HEK293 (cell line): ENCODE data around the gene HECTD2.

Experiments used
- CTCF ChIA-PET: fragments of 350-600 bp; formaldehyde crosslinking; extraction: SDS; loops from one replicate; lab custom pipeline; 2021; ENCODE audit warnings: antibody characterized with exemption; lab: Yijun Ruan, JAX
- POLR2A ChIA-PET: fragments of 300-600 bp; formaldehyde crosslinking; extraction: SDS; loops from one replicate; lab custom pipeline; 2020; ENCODE audit warnings: antibody characterized with exemption, inconsistent platforms; lab: Yijun Ruan, JAX
- H3K27ac ChIP-seq: fragments of 200-500 bp; sonication (Bioruptor generic); 2 replicates; pipeline ENCODE4 v1.5.1; 2014; ENCODE audit warnings: low read depth, low read length, control low read depth, inconsistent platforms; ENCODE audit errors: extremely low read depth
- H3K36me3 ChIP-seq, 2 experiments: fragments of 200-500 bp in 1 of 2; sonication (Bioruptor generic) in 1 of 2; 1 replicate in 1 of 2; 2 replicates in 1 of 2; pipeline ENCODE4 v1.5.1; 2014 to 2017; ENCODE audit warnings: inconsistent platforms in 2 of 2, low read length in 2 of 2; ENCODE audit not compliant: control insufficient read depth in 2 of 2, insufficient read depth in 1 of 2
- H3K4me1 ChIP-seq: fragments of 200-500 bp; sonication (Bioruptor generic); 2 replicates; pipeline ENCODE4 v1.5.1; 2014; ENCODE audit warnings: mild to moderate bottlenecking, low read length, inconsistent platforms; ENCODE audit not compliant: control insufficient read depth, insufficient read depth
- H3K4me3 ChIP-seq: 2 replicates; pipeline ENCODE4 v1.5.1; 2011; ENCODE audit warnings: low read depth, mild to moderate bottlenecking, control low read depth, low read length, moderate library complexity
- H3K9me3 ChIP-seq: fragments of 200-500 bp; sonication (Bioruptor generic); 2 replicates; pipeline ENCODE4 v1.5.1; 2014; ENCODE audit warnings: low read depth, low read length, inconsistent platforms; ENCODE audit not compliant: control insufficient read depth, insufficient read depth
- CTCF ChIP-seq: fragments of 450-650 bp; formaldehyde crosslinking; IDR thresholded peaks from 2 replicates; pipeline ENCODE4 v1.5.1; 2016; ENCODE audit warnings: missing biosample characterization, missing genetic modification characterization
- KLF7 ChIP-seq: fragments of 450-650 bp; formaldehyde crosslinking; IDR thresholded peaks from 2 replicates; pipeline ENCODE4 v1.5.1; 2016; ENCODE audit warnings: missing biosample characterization, missing genetic modification characterization, borderline replicate concordance
- KLF9 ChIP-seq: fragments of 450-650 bp; formaldehyde crosslinking; IDR thresholded peaks from 2 replicates; pipeline ENCODE4 v1.5.1; 2016; ENCODE audit warnings: missing biosample characterization, missing genetic modification characterization, low read depth
- MYNN ChIP-seq: fragments of 450-650 bp; formaldehyde crosslinking; IDR thresholded peaks from 2 replicates; pipeline ENCODE4 v1.5.1; 2016; ENCODE audit warnings: missing biosample characterization, missing genetic modification characterization, borderline replicate concordance
- PRDM6 ChIP-seq: fragments of 450-650 bp; formaldehyde crosslinking; IDR thresholded peaks from 2 replicates; pipeline ENCODE4 v1.5.1; 2017; ENCODE audit warnings: missing biosample characterization, missing genetic modification characterization
- YY1 ChIP-seq: fragments of 450-650 bp; formaldehyde crosslinking; IDR thresholded peaks from 2 replicates; pipeline ENCODE4 v1.5.1; 2018; ENCODE audit warnings: missing biosample characterization, missing genetic modification characterization
- ZBTB10 ChIP-seq: fragments of 450-650 bp; formaldehyde crosslinking; IDR thresholded peaks from 2 replicates; pipeline ENCODE4 v1.5.1; 2016; ENCODE audit warnings: missing biosample characterization, missing genetic modification characterization
- ZBTB8A ChIP-seq: fragments of 450-650 bp; formaldehyde crosslinking; IDR thresholded peaks from 2 replicates; pipeline ENCODE4 v1.5.1; 2016; ENCODE audit warnings: missing biosample characterization, missing genetic modification characterization
- ZNF10 ChIP-seq: fragments of 450-650 bp; formaldehyde crosslinking; IDR thresholded peaks from 2 replicates; pipeline ENCODE4 v1.5.1; 2017; ENCODE audit warnings: missing biosample characterization, missing genetic modification characterization
- ZNF266 ChIP-seq: fragments of 450-650 bp; formaldehyde crosslinking; IDR thresholded peaks from 2 replicates; pipeline ENCODE4 v1.5.1; 2016; ENCODE audit warnings: missing biosample characterization, missing genetic modification characterization, low read depth
- ZNF341 ChIP-seq: fragments of 450-650 bp; formaldehyde crosslinking; IDR thresholded peaks from 2 replicates; pipeline ENCODE4; 2016; ENCODE audit warnings: low read depth, missing biosample characterization, missing genetic modification characterization
- ZNF350 ChIP-seq: fragments of 450-650 bp; formaldehyde crosslinking; IDR thresholded peaks from 2 replicates; pipeline ENCODE4 v1.5.0; 2017; ENCODE audit warnings: missing biosample characterization, mild to moderate bottlenecking, missing genetic modification characterization
- ZNF404 ChIP-seq: fragments of 450-650 bp; formaldehyde crosslinking; IDR thresholded peaks from 2 replicates; pipeline ENCODE4 v1.5.1; 2017; ENCODE audit warnings: missing biosample characterization, missing genetic modification characterization
- ZNF449 ChIP-seq: fragments of 450-650 bp; formaldehyde crosslinking; IDR thresholded peaks from 2 replicates; pipeline ENCODE4 v1.5.1; 2017; ENCODE audit warnings: missing biosample characterization, mild to moderate bottlenecking, missing genetic modification characterization, moderate library complexity
- ZNF488 ChIP-seq: fragments of 450-650 bp; formaldehyde crosslinking; IDR thresholded peaks from 2 replicates; pipeline ENCODE4 v1.5.1; 2016; ENCODE audit warnings: missing biosample characterization, missing genetic modification characterization
- ZNF501 ChIP-seq: fragments of 450-650 bp; formaldehyde crosslinking; IDR thresholded peaks from 2 replicates; pipeline ENCODE4 v1.5.1; 2016; ENCODE audit warnings: missing biosample characterization, missing genetic modification characterization
- ZNF585B ChIP-seq: fragments of 450-650 bp; formaldehyde crosslinking; IDR thresholded peaks from 2 replicates; pipeline ENCODE4 v1.5.1; 2016; ENCODE audit warnings: missing biosample characterization, missing genetic modification characterization
- ZNF596 ChIP-seq: fragments of 450-650 bp; IDR thresholded peaks from 2 replicates; pipeline ENCODE4 v1.5.0; 2018; ENCODE audit warnings: missing biosample characterization, mild to moderate bottlenecking, missing genetic modification characterization, moderate library complexity
- ZNF692 ChIP-seq: fragments of 450-650 bp; formaldehyde crosslinking; IDR thresholded peaks from 2 replicates; pipeline ENCODE4 v1.5.1; 2016; ENCODE audit warnings: missing biosample characterization, missing genetic modification characterization
- ZNF707 ChIP-seq: fragments of 450-650 bp; formaldehyde crosslinking; IDR thresholded peaks from 2 replicates; pipeline ENCODE4 v1.5.1; 2016; ENCODE audit warnings: missing biosample characterization, missing genetic modification characterization
- ZNF747 ChIP-seq: fragments of 450-650 bp; formaldehyde crosslinking; IDR thresholded peaks from 2 replicates; pipeline ENCODE4 v1.5.1; 2016; ENCODE audit warnings: missing biosample characterization, missing genetic modification characterization
- ZSCAN4 ChIP-seq: fragments of 450-650 bp; formaldehyde crosslinking; IDR thresholded peaks from 2 replicates; pipeline ENCODE4 v1.5.1; 2017; ENCODE audit warnings: missing biosample characterization, missing genetic modification characterization

HECTD2 gene

GRCh38 chr10:91555455-91555854, 145.3 kb downstream of the HECTD2 start:
- Histone ChIP-seq H3K4me3 (no peak overlapping the region), H3K9me3 (no peaks in the 10 kb centered on the region)
- ChIA-PET CTCF (interaction anchor here (0.6 to 1.2 kb wide), 3 partner anchors 143 to 404 kb away, joined by 3 read pairs; no protein-coding TSS in a partner anchor), POLR2A (no interaction called here)
- TF ChIP-seq ZNF404 (tag by site-specific recombination), result no peak
- no peak for TF ChIP-seq ZNF747
- TF ChIP-seq ZNF341 (tag by site-specific recombination), result no peak
- no peak for TF ChIP-seq KLF7 (tag by site-specific recombination)
- no peak for TF ChIP-seq MYNN
- TF ChIP-seq, all 188 proteins: peak for 0
- Histone ChIP-seq H3K4me1 (no peaks in the 10 kb centered on the region), H3K27ac (no peak overlapping the region), H3K36me3 (no peaks in the 10 kb centered on the region)

GRCh38 chr10:91556691-91557566, 146.8 kb downstream of the HECTD2 start:
- Histone ChIP-seq H3K36me3 (no peaks in the 10 kb centered on the region), H3K4me3 (no peak overlapping the region), H3K27ac (no peak overlapping the region), H3K9me3 (no peaks in the 10 kb centered on the region), H3K4me1 (no peaks in the 10 kb centered on the region)
- TF ChIP-seq ZNF585B (tag by site-specific recombination) (no peak), ZNF501 (no peak), ZNF488 (no peak), ZNF596 (no peak), PRDM6 (tag by site-specific recombination) (no peak), ZNF350 (tag by site-specific recombination) (no peak), ZNF266 (tag by site-specific recombination) (no peak), KLF9 (tag by site-specific recombination) (no peak), ZNF707 (tag by site-specific recombination) (no peak), ZSCAN4 (no peak), ZNF10 (no peak), CTCF (tag by site-specific recombination) (no peak), ZNF692 (tag by site-specific recombination) (no peak), ZBTB10 (tag by site-specific recombination) (no peak), ZBTB8A (tag by site-specific recombination) (no peak), YY1 (tag by site-specific recombination) (no peak), ZNF449 (tag by site-specific recombination) (no peak)
- CTCF ChIA-PET, result interaction anchor here (0.8 kb wide), 1 partner anchor 78 kb away, joined by 3 read pairs; no protein-coding TSS in a partner anchor
- POLR2A ChIA-PET, result no interaction called here
